Inflammatory macrophage treated with lipopolysaccharide for 4 hours (primary cell): ENCODE measurements around the gene CCDC57.

Experiments used
- DNase-seq: peaks from one replicate; pipeline ENCODE4 v3.0.0-alpha.2; 2020

Gene CCDC57

GRCh38 chr17:82077617-82078358, 134.9 kb downstream of the CCDC57 start:
- DNase-seq: no peak

GRCh38 chr17:82076785-82077591, 135.7 kb downstream of the CCDC57 start:
- no peak for DNase-seq

- DNase-seq: no peak
Observed at GRCh38 chr17:82076018-82076784, 136.4 kb downstream of the CCDC57 start.

- DNase-seq: no peak
Observed at GRCh38 chr17:82073446-82073845, 139.2 kb downstream of the CCDC57 start.

- DNase-seq: no peak
Observed at GRCh38 chr17:82072827-82073226, 139.8 kb downstream of the CCDC57 start.

GRCh38 chr17:82070611-82071010, 142.0 kb downstream of the CCDC57 start:
- DNase-seq: no peak

- peak; percentile 65 for DNase-seq
Observed at GRCh38 chr17:82065638-82066303, 146.9 kb downstream of the CCDC57 start, which contains the start of gene DUS1L. Gene DUS1L (minus strand): TSS chr17:82065804. CDS start chr17:82065059, 745 bp downstream.

GRCh38 chr17:82065193-82065637, 147.4 kb downstream of the CCDC57 start:
- DNase-seq: peak; percentile 37

- DNase-seq: no peak
Observed at GRCh38 chr17:82064433-82065192, 148.0 kb downstream of the CCDC57 start.

GRCh38 chr17:82063424-82064415, 148.9 kb downstream of the CCDC57 start:
- no peak for DNase-seq

GRCh38 chr17:82062984-82063368, 149.7 kb downstream of the CCDC57 start:
- no peak for DNase-seq

GRCh38 chr17:82062076-82062983, 150.3 kb downstream of the CCDC57 start:
- DNase-seq: no peak

GRCh38 chr17:82061047-82061925, 151.4 kb downstream of the CCDC57 start:
- no peak for DNase-seq

- no peak for DNase-seq
Observed at GRCh38 chr17:82060614-82061013, 152.0 kb downstream of the CCDC57 start.

- DNase-seq: no peak
Observed at GRCh38 chr17:82060001-82060380, 152.7 kb downstream of the CCDC57 start.

- DNase-seq: no peak
Observed at GRCh38 chr17:82059272-82060000, 153.2 kb downstream of the CCDC57 start.

- no peak for DNase-seq
Observed at GRCh38 chr17:82058855-82059249, 153.8 kb downstream of the CCDC57 start.
